GM23248 (cell line): ENCODE measurements around the gene FBXO38. TPM values are rescaled to one million over a fixed set of nuclear protein-coding genes. Genes with fewer than 3 reads are reported as not detected.

Source experiments
- DNase-seq: peaks from one replicate; pipeline ENCODE4 v3.0.0-alpha.2; 2015
- H2AFZ ChIP-seq: fragments of 200-600 bp; sonication (generic); 2 replicates; pipeline ENCODE4 v1.6.1; 2016; ENCODE audit warnings: antibody characterized with exemption
- H3F3A ChIP-seq: fragments of 200-600 bp; sonication (generic); 2 replicates; pipeline ENCODE4 v1.6.1; 2016; ENCODE audit warnings: mild to moderate bottlenecking, antibody characterized with exemption, mixed run types; ENCODE audit not compliant: insufficient read depth
- H3K27ac ChIP-seq: fragments of 200-600 bp; sonication (generic); 2 replicates; pipeline ENCODE4 v1.5.1; 2016; ENCODE audit warnings: mild to moderate bottlenecking
- H3K27me3 ChIP-seq: fragments of 200-600 bp; sonication (generic); replicated peaks from 2 replicates; pipeline ENCODE4 v1.6.1; 2016; ENCODE audit warnings: mild to moderate bottlenecking; ENCODE audit not compliant: insufficient read depth
- H3K36me3 ChIP-seq: fragments of 200-600 bp; sonication (generic); 2 replicates; pipeline ENCODE4 v1.6.1; 2016; ENCODE audit warnings: low read depth, mild to moderate bottlenecking
- H3K4me1 ChIP-seq: fragments of 200-600 bp; sonication (generic); 2 replicates; pipeline ENCODE4 v1.6.1; 2016; ENCODE audit warnings: mild to moderate bottlenecking; ENCODE audit not compliant: insufficient read depth
- H3K4me2 ChIP-seq: fragments of 200-600 bp; sonication (generic); one replicate; pipeline ENCODE4 v1.6.1; 2016; ENCODE audit warnings: mild to moderate bottlenecking; ENCODE audit not compliant: unreplicated experiment
- H3K4me3 ChIP-seq: fragments of 200-600 bp; sonication (generic); 2 replicates; pipeline ENCODE4 v1.5.1; 2016; ENCODE audit warnings: mild to moderate bottlenecking
- H3K79me2 ChIP-seq: fragments of 200-600 bp; sonication (generic); 2 replicates; pipeline ENCODE4 v1.6.1; 2016; ENCODE audit warnings: mild to moderate bottlenecking; ENCODE audit not compliant: insufficient read depth
- H3K9ac ChIP-seq: fragments of 200-600 bp; sonication (generic); 2 replicates; pipeline ENCODE4 v1.6.1; 2016; ENCODE audit warnings: mild to moderate bottlenecking
- H3K9me2 ChIP-seq: fragments of 200-600 bp; sonication (generic); 2 replicates; pipeline ENCODE4 v1.6.1; 2016; ENCODE audit warnings: mixed run types, mild to moderate bottlenecking, moderate library complexity; ENCODE audit not compliant: insufficient read depth
- H3K9me3 ChIP-seq: fragments of 200-600 bp; sonication (generic); one replicate; pipeline ENCODE4 v1.6.1; 2017; ENCODE audit warnings: low read depth
- H4K20me1 ChIP-seq: fragments of 200-600 bp; sonication (generic); 2 replicates; pipeline ENCODE4 v1.6.0; 2016; ENCODE audit not compliant: insufficient read depth
- EZH2 ChIP-seq: fragments of 200-600 bp; sonication (generic); IDR thresholded peaks from 2 replicates; pipeline ENCODE4 v1.6.1; 2018; ENCODE audit warnings: antibody characterized with exemption, mild to moderate bottlenecking; ENCODE audit not compliant: insufficient read depth, poor library complexity, severe bottlenecking
- EZH2phosphoT487 ChIP-seq: fragments of 200-600 bp; sonication (generic); IDR thresholded peaks from 2 replicates; pipeline ENCODE4 v1.6.1; 2018; ENCODE audit warnings: antibody characterized with exemption, moderate library complexity, mild to moderate bottlenecking, low read depth; ENCODE audit not compliant: insufficient read depth
- WGBS, 2 experiments: methylation state at CpG; one replicate each; pipeline ENCODE4 v1.1.6; 2015 to 2017; ENCODE audit warnings: low lambda C conversion rate in 2 of 2, low coverage in 1 of 2; ENCODE audit errors: missing lambda C conversion rate in 2 of 2; 5-methylcytosine and 5-hydroxymethylcytosine counted together
- in situ Hi-C: fragments of 300-500 bp; cut with MboI; formaldehyde crosslinking; loops from 2 replicates; pipeline ENCODE4 v1.15.0; 2020
- polyA plus RNA-seq: library from polyadenylated mRNA; unstranded; fragments of >200 nt; fragmentation: Nextera tagmentation; extraction: Ambion mirVana; gene quantifications from 2 replicates; pipeline ENCODE4 v1.2.1, GENCODE V29; 2016
- total RNA-seq: library from RNA; depleted of rRNA; stranded (reverse); fragments of >200 nt; shearing (Covaris generic); gene quantifications from 2 replicates; pipeline ENCODE4 v1.2.3, GENCODE V29; 2014

The FBXO38 gene
- total and polyA plus RNA-seq, 2 experiments from 2014 or later: 16.7 to 55.3 TPM

- Histone ChIP-seq H3K27ac (no peak overlapping the region), H3F3A (peaks cover 25% of the 10 kb centered on the region), H3K9me3 (no peaks in the 10 kb centered on the region), H3K9ac (no peak overlapping the region), H4K20me1 (no peaks in the 10 kb centered on the region), H3K9me2 (no peaks in the 10 kb centered on the region), H3K4me1 (no peaks in the 10 kb centered on the region), H3K27me3 (no peaks in the 10 kb centered on the region), H3K4me2 (no peak overlapping the region), H3K79me2 (no peaks in the 10 kb centered on the region), H3K36me3 (peaks cover 24% of the 10 kb centered on the region), H2AFZ (no peak overlapping the region), H3K4me3 (no peak overlapping the region)
- WGBS, 2 experiments: 30 to 34% methylated on average over 5 of the region's 5 CpGs
- in situ Hi-C loops: loop anchor here (10.0 to 25.0 kb wide), 2 partner anchors 281 to 668 kb away; no protein-coding TSS in a partner anchor
- DNase-seq: peak; percentile 76
- TF ChIP-seq EZH2 (no peak), EZH2phosphoT487 (no peak)
These were observed 60.2 kb downstream of the FBXO38 start for GRCh38 chr5:148443998-148444397.

- H3K36me3 ChIP-seq: peaks cover 10% of the 10 kb centered on the region
- no peaks in the 10 kb centered on the region for H4K20me1 ChIP-seq
- no peaks in the 10 kb centered on the region for H3K9me2 ChIP-seq
- no peak for DNase-seq
- H3F3A ChIP-seq: peaks cover 25% of the 10 kb centered on the region
- no peak overlapping the region for H2AFZ ChIP-seq
- TF ChIP-seq EZH2 (no peak), EZH2phosphoT487 (no peak)
- H3K9ac ChIP-seq: no peak overlapping the region
- no peaks in the 10 kb centered on the region for H3K79me2 ChIP-seq
- H3K4me1 ChIP-seq: no peaks in the 10 kb centered on the region
- H3K9me3 ChIP-seq: no peaks in the 10 kb centered on the region
- H3K27ac ChIP-seq: no peak overlapping the region
- in situ Hi-C loops: loop anchor here (10.0 to 25.0 kb wide), 2 partner anchors 279 to 667 kb away; no protein-coding TSS in a partner anchor
- no peak overlapping the region for H3K4me2 ChIP-seq
- 71 to 78% methylated on average over 3 of the region's 3 CpGs for WGBS, 2 experiments
- H3K4me3 ChIP-seq: no peak overlapping the region
- H3K27me3 ChIP-seq: no peaks in the 10 kb centered on the region
These were observed 61.8 kb downstream of the FBXO38 start for GRCh38 chr5:148445578-148445977.

- peaks cover 18% of the 10 kb centered on the region for H3F3A ChIP-seq
- no peaks in the 10 kb centered on the region for H4K20me1 ChIP-seq
- H3K4me2 ChIP-seq: no peak overlapping the region
- no peak overlapping the region for H2AFZ ChIP-seq
- H3K4me3 ChIP-seq: no peak overlapping the region
- H3K27ac ChIP-seq: no peak overlapping the region
- no peak for DNase-seq
- H3K4me1 ChIP-seq: no peaks in the 10 kb centered on the region
- peaks cover 4% of the 10 kb centered on the region; the same call in 1 of the 2 replicates for H3K36me3 ChIP-seq
- no peaks in the 10 kb centered on the region for H3K9me2 ChIP-seq
- in situ Hi-C loops: loop anchor here (10.0 to 25.0 kb wide), 2 partner anchors 278 to 666 kb away; no protein-coding TSS in a partner anchor
- no peak overlapping the region for H3K9ac ChIP-seq
- WGBS, 2 experiments: 64 to 69% methylated on average over 2 of the region's 2 CpGs
- H3K27me3 ChIP-seq: no peaks in the 10 kb centered on the region
- H3K9me3 ChIP-seq: no peaks in the 10 kb centered on the region
- H3K79me2 ChIP-seq: no peaks in the 10 kb centered on the region
- TF ChIP-seq EZH2 (no peak), EZH2phosphoT487 (no peak)
These were observed 62.9 kb downstream of the FBXO38 start for GRCh38 chr5:148446611-148447010.

- H3F3A ChIP-seq: no peaks in the 10 kb centered on the region
- H3K79me2 ChIP-seq: no peaks in the 10 kb centered on the region
- 80 to 83% methylated on average over 10 of the region's 10 CpGs for WGBS, 2 experiments
- H2AFZ ChIP-seq: no peak overlapping the region
- no peaks in the 10 kb centered on the region for H3K4me1 ChIP-seq
- H3K4me3 ChIP-seq: no peak overlapping the region
- in situ Hi-C loops: no loop called here
- H3K27ac ChIP-seq: no peak overlapping the region
- H4K20me1 ChIP-seq: no peaks in the 10 kb centered on the region
- no peaks in the 10 kb centered on the region for H3K9me2 ChIP-seq
- no peak for DNase-seq
- H3K9me3 ChIP-seq: no peaks in the 10 kb centered on the region
- H3K36me3 ChIP-seq: no peaks in the 10 kb centered on the region
- no peaks in the 10 kb centered on the region for H3K27me3 ChIP-seq
- TF ChIP-seq EZH2phosphoT487 (no peak), EZH2 (no peak)
- no peak overlapping the region for H3K9ac ChIP-seq
- no peak overlapping the region for H3K4me2 ChIP-seq
These were observed 68.9 kb downstream of the FBXO38 start for GRCh38 chr5:148452499-148453193.
